Measurements from ENCODE around the gene ADAMTS16. TPM values are rescaled to one million over a fixed set of nuclear protein-coding genes. Genes with fewer than 3 reads are reported as not detected.

The ADAMTS16 gene
- polyA plus RNA-seq, 5 donors, result 0.28 to 1.1 (median 0.60) TPM

- no peak for DNase-seq
Measured at GRCh38 chr5:5221724-5222123, 81.6 kb downstream of the ADAMTS16 start.

- no peak for DNase-seq
Measured at GRCh38 chr5:5231576-5231975, 91.4 kb downstream of the ADAMTS16 start.

- no peak for DNase-seq
Measured at GRCh38 chr5:5234912-5235311, 94.8 kb downstream of the ADAMTS16 start.

- DNase-seq, result no peak
Measured at GRCh38 chr5:5235685-5236084, 95.6 kb downstream of the ADAMTS16 start.

- no peak for DNase-seq
Measured at GRCh38 chr5:5239191-5239590, 99.1 kb downstream of the ADAMTS16 start.

- DNase-seq, result no peak
Measured at GRCh38 chr5:5240234-5240633, 100.1 kb downstream of the ADAMTS16 start.

GRCh38 chr5:5242056-5242455, 101.9 kb downstream of the ADAMTS16 start:
- no peak for DNase-seq

- no peak for DNase-seq
Measured at GRCh38 chr5:5246736-5247135, 106.6 kb downstream of the ADAMTS16 start.

- DNase-seq, result no peak
Measured at GRCh38 chr5:5250758-5251157, 110.6 kb downstream of the ADAMTS16 start.

GRCh38 chr5:5252106-5252505, 112.0 kb downstream of the ADAMTS16 start:
- no peak for DNase-seq

GRCh38 chr5:5257353-5257752, 117.2 kb downstream of the ADAMTS16 start:
- DNase-seq, result no peak

GRCh38 chr5:5258564-5258963, 118.4 kb downstream of the ADAMTS16 start:
- no peak for DNase-seq

GRCh38 chr5:5264727-5265126, 124.6 kb downstream of the ADAMTS16 start:
- no peak for DNase-seq

GRCh38 chr5:5266297-5266696, 126.2 kb downstream of the ADAMTS16 start:
- no peak for DNase-seq

GRCh38 chr5:5270161-5270560, 130.0 kb downstream of the ADAMTS16 start:
- no peak for DNase-seq

- DNase-seq, result peak; percentile 28 to 35
Measured at GRCh38 chr5:5270958-5271785, 131.0 kb downstream of the ADAMTS16 start.

GRCh38 chr5:5271786-5272321, 131.7 kb downstream of the ADAMTS16 start:
- no peak for DNase-seq

GRCh38 chr5:5273398-5273797, 133.3 kb downstream of the ADAMTS16 start:
- DNase-seq, result no peak

- DNase-seq, result no peak
Measured at GRCh38 chr5:5273976-5274375, 133.8 kb downstream of the ADAMTS16 start.

GRCh38 chr5:5275211-5275610, 135.1 kb downstream of the ADAMTS16 start:
- no peak for DNase-seq

GRCh38 chr5:5276430-5276829, 136.3 kb downstream of the ADAMTS16 start:
- no peak for DNase-seq

GRCh38 chr5:5276951-5277517, 136.9 kb downstream of the ADAMTS16 start:
- DNase-seq, result no peak

GRCh38 chr5:5278201-5278814, 138.2 kb downstream of the ADAMTS16 start:
- no peak for DNase-seq
